NCI-H345 treated with DMSO at 0.1 percent for 48 hours (cell line): Measurements from ENCODE around the gene PRIMA1.
"Not testable (repeated sequence)": the region's sequence is repeated elsewhere in the genome, so short reads cannot be mapped to it uniquely, and the experiment has no call there.

Experiments used
- DNase-seq: peaks from one replicate; lab custom pipeline; 2025; ENCODE audit not compliant: unreplicated experiment; lab: John Stamatoyannopoulos, UW

Gene PRIMA1, protein sequence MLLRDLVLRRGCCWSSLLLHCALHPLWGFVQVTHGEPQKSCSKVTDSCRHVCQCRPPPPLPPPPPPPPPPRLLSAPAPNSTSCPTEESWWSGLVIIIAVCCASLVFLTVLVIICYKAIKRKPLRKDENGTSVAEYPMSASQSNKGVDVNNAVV

DNA sequence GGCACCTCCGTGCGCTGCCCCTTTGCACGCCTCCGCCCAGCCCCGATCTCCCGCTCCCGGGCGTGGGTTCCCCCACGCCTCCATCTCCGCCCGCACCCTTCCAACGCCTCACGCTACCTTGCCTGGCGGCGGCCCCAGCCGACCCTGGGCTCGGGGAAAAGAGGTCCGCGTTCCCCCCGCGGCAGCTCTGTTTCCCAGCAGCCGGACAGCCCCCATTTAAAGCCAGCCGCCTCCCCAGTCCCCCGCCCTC, at the start of gene PRIMA1:
TSS of gene PRIMA1 (minus strand) at position 193 of the 250 bp plus-strand sequence. CDS start 767 bp downstream, outside the sequence.
- DNase-seq = no peak

DNA sequence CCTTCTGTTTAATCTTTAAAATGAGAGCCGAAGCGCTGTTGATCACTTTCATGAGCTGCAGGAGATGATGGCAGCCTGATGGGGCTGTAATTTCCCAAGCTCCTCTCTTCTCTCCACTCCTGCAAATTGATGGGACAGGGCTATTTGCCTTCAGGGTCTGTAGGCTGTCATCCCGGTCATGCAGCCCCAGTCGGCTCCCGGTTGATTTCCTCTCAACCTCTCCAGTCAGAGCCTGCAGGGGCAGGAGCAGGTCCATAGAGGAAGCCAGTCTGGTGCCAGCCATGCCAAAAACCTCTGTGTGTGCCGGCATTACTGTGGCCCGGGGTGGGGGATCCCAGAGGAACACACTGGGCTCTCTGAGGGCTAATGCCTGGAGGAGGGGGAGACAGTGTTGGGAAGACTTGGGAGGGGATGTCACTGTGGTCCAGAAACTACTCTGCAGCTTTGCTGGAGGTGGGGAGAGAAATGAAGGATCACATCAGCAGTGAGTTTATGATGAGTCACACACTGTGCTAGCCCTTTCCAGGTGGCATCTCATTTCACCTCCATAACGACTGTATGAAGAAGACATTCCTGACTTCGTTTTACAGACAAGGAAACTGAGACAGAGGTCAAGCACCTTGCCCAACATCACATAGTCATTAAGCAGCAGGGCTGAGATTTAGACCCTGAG, 46.5 kb upstream of the PRIMA1 start:
- no peak for DNase-seq

DNA sequence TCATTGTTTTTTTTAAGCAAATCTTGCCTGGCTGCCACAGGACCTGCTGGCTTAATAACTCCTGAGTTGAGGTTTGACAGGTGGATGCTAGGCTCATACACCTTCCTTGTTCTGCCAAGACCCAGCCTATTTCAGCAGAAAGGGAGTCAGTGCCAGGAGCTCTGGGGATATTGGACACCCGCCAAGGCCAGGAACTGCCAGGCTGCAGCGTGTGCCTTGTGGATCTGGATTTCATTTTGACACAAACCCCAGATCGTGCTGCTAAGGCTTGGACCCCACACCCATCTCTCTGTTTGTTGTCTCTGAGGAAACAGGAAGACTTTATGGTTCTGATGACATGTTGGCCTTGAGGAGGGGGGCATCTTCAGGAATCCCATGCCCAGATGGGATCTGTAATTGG, 44.4 kb upstream of the PRIMA1 start:
- DNase-seq = peak; percentile 50

DNA sequence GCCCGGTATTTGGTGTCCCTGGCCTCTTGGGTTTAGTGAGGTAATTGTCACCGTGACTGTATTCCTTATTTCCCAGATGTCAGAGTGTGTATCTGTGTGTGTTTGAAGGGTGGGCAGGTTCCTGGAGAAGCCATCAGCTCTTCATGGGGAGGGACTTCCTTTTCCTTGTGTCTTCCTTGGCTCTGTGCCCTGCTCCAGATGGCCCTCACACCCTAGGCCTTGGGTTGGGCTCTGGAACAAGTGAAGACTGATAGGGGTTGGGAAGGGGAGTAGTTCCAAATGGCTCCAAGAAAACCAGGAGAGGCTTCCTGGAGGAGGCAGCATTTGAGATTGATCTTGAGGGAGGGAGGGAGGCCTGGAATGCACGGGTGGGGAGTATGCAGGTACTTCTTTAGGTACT, 43.8 kb upstream of the PRIMA1 start:
- DNase-seq = no peak

DNA sequence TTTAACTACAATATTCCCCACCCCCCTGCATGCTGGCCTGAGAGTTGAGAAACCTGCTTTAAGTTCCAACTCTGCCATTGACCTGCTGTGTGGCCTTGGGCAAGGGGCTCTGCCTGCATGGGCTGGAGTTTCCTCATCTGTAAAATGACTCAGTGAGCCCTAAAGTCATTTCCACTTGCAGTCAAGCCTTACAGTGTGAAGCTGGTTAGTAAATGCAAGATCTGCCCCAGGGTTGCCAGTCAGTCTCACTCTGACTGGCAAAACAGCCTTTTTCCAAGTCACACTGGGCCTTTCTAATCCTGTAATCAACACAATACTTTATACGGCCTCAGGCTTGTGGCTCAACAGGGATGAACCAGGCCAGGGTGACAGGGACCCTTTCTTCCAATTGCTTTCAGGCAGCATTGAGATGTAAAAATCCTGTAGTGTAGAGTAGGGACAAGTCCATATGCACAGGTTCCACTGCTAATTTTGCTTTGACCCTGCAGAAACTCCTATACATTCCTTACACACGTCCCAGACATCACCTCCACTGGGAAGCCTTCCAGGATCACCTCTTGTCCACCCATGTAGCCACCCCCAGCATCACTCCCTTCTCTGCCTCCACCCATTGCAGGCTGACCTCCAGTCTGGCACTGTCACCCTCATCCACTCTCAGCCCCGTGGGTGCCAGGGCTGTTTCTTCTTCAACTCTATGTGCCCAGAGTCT, 42.6 kb upstream of the PRIMA1 start:
- no peak for DNase-seq

DNA sequence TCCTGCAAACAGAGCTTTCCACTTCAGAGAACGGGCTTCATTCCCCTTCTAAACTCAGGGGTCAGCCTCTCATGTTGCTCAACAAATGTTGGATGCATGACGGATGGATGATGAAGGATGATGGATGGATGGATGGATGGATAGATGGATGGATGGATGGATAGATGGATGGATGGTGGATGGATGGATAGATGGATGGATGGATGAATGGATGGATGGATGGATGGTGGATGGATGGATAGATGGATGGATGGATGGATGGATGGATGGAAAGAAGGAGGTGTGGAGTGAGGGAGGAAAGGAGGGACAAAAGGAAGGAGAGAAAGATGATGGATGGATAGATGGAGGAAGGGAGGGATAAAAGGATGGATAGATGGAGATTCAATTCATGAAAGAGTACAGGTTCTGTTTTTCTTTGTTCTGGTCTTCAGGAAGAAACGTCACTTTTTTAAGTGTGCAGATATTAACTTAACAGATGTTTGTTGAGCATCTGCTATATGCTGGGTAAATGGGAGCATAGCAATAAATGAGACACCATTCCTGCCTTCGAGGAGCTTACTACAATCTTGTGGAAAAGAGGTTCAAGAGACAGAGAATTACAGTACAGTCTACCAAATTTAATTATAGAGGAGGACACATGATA, 41.7 kb upstream of the PRIMA1 start:
- DNase-seq = no peak

DNA sequence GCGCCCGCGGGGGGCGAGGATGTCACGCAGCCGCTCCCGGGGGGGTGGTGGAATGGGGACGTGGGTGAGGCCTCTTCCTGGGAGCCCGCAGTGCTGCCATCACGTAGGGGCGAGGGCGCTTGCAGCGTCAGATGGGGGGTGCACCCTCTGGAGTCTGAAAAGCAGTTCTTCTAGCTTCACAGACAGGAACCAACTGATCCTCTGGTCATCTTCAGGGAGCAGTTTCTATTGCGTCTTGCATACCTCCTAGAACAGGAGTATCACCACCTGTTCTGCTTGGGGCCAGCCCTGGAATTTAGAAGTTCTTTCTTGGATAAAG, 36.9 kb upstream of the PRIMA1 start:
- no peak for DNase-seq

DNA sequence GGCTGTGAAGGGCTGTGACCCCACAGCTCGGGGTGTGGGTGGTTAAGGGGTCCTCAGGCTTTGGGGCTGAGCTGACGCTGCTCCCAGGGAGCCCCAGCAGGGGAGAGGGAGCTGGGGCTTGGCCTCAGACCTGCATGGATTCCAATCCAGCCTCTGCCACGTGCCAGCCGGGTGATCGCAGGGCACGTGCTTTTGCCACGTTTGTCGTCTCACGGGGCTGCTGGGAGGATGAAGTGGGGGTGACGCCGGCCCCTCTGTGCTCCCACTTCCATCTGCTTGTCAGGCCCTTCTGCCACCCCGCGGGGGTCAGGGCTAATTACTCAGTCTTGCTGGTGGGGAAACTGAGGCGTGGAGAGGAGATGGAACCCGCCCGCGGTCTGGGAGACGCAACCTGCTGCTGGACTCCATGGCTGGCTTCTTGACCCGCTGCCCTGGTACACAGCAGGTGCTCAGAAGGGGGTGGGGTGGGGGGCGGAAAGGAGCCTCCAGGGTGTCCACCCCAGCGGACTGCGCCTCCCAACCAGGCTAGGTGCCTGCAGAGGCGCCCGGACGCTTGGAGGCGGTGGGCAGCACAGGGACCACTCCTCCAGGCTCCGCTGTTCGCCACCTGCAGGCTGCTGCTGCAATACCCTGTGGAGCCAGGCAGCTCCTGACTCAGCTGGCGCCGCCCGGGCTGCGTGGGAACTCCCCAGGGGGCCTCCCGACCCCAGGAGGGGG, 36.4 kb upstream of the PRIMA1 start:
- DNase-seq = no peak

DNA sequence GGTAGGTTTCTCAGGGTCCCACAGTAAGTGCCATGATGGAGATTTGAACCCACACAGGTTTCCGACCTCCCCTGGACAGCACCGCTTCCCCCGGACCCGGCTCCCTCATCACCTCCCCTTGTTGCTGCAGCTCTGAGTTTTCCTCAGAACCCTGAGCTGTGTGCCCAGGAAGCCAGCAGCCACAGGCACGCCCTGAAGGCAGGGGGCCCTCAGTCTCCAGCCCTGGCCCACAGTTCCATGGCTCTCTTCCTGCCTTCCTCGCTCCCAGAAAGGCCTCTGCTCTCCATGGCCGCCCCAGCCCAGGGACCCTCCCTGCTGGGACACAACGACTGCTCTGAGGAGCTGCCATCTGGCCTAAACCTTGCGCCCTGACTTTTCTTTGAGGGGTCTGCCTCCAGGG, 35.8 kb upstream of the PRIMA1 start:
- DNase-seq = no peak

DNA sequence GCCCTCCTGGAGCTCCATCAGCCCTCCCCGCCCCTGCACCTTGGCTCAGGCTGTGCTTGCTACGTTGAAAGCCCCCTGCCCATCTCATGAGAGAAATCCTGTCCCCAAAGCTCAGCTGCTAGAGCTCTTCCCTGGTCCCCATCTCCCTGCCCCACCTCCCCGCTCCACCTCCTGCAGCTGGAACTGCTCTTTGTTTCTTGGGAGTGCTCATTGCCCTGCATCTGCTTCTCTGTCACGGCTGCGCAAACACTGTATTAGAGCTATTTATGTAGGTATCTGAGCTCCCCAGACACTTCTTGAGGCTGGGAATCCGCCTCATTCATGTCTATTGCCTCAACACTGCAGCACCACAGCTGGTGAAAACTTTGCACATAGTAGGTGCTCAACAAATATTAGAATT, 32.8 kb upstream of the PRIMA1 start:
- DNase-seq = peak; percentile 22

DNA sequence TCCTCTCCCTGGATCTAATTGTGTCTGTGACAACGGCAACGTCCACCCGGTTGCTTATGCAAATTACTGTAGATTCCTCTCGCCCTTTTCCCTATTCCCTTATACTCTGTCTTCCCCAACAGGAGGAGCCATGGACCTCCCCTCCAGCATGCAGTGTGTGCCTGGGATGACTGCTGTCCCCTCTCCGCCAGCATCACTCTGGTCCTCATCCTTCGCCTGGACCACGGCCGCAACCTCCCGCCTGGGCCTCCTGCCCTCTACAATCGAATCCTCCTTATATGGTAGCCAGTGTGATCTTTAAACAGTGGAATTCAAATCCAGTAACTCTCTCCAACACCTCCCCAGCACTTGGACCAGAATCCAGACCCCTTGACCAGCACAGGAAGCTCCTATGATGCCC, 30.6 kb upstream of the PRIMA1 start:
- DNase-seq = no peak

DNA sequence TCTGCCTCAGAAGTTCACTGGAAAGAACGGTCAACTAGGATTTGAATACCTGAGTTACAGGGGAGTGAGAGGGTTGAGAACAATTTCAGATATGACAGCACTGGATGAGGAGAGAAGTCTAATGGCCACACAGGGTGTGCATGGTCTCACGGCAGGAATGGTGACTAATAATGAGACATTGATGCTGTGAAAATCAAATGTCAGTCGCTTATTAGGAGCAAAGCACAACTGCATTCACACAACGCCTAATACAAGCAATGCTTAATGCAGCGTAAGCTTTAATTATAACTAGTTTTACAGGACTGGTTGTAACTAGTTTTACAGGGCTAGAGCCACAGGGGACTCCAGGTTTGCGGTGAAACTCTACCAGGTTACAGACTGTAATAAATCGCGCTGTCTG, 23.4 kb upstream of the PRIMA1 start:
- DNase-seq = no peak

DNA sequence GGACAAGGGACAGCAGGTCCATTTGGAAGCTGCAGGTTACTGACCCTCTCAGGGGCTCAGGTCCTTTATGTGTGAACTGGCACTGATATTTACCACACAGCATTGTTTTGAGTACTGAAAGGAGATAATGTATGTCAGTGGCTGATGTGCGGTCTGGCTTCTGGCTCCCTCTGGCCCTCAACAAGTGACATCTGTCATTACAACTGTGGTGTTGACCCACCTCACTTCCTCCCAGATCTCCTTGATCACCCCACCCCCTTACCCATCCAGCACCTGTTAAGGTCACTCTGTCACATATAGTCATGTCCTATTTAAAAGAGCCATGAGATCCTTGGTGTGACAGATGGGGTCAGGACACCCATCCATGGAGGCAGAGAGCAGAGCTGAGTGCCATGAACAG, 22.7 kb upstream of the PRIMA1 start:
- no peak for DNase-seq

DNA sequence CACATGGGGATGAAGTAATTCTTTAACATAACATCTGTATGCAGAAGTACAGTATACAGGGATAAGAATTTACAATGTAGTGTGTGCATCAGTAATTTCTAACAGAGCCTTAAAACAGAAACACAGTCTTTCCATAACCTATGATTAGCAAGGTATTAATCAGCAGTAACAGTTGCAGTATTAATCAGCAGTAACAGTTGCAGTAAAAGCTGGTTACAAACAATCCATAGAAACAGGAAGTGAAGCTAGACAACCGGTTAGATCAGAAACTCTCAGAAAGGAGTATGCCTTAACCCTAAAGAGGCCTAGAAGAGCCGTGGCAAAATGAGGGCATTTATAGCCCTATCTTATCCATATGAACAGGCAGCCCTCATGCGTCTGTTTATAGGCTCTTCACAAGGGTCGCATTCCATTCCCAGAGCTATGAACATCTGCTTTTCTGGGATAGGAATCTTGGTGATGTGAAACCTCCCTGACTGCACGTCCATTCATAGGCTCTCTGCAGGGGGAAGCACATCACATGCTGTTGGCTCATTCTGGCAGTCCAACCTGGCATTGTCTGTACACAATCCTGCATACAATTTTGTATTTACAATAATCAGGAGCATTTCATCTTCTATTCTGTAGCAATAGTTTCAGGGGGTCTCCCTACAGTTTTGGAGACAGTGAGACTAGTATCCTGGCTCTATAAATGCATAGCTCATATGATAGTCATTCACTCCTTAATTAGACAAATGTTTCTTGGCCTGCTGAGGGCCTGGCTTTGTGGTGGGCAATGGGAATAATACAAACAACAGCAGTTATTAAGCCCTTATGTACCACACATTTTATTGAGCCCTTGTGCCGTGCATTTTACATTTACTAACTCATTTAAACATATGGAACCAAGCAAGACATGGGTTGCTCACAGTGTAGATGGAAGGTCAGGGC, 21.5 kb upstream of the PRIMA1 start:
- not testable (repeated sequence) for DNase-seq

DNA sequence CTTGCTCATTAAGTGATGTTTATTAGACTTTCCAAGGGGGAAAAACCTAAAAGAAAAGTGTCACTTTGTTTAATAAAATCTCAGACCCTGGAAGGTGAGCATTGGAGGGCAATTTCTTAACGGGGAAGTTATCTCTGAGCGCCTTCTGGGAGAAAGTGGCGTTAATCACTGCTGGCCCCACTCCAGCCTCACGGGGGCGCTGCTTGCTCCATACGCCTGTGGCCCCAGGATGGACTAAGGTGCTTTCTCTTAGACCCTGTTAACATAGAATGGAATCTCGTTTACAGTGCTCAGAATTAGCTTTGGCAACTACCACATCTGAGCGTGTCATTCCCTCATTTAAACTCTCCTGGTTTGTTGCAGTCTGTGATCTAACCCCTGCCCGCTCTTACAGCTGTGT, 16.4 kb upstream of the PRIMA1 start:
- DNase-seq = no peak

DNA sequence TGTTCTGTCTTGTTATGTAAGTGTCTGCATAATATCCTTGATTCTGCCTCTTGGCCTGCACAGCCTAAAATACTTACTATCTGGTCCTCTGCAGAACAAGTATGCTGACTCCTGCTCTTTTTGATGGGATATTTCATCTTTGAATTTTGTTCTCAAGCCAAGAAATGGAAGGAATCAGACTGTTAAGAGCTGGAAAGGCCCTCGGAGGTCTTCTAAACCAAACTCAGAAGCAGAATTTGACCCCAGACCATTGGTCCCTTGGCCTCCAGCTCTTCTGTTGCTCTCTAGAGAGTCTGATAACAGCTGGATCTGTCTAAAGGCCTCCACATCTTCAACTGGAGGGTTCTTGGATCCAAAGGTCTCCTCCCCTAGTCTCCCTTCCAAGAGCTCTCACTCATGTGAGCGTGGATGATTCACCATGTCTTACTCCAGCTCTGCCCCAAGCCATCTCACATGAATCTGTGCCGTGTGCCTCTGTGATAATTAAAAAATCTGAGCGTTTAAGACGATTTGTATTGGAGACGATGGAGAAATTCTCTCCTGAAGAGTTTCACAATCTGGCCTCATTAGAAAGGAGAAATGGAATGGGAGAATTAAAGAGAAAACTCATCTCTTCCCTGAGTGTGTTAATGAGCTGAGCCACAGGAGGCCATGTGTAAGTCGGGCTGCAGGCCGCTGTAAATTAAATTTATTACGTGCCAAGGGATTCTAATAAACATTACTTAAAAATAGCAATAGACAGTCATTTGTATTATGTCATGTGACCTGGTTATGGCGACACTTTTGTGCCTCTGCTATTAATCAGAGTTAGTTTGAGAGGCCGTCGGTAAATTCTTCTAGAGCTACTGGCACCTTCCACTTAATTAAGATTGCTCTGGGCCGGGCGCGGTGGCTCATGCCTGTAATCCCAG, 15.4 kb upstream of the PRIMA1 start:
- no peak for DNase-seq

DNA sequence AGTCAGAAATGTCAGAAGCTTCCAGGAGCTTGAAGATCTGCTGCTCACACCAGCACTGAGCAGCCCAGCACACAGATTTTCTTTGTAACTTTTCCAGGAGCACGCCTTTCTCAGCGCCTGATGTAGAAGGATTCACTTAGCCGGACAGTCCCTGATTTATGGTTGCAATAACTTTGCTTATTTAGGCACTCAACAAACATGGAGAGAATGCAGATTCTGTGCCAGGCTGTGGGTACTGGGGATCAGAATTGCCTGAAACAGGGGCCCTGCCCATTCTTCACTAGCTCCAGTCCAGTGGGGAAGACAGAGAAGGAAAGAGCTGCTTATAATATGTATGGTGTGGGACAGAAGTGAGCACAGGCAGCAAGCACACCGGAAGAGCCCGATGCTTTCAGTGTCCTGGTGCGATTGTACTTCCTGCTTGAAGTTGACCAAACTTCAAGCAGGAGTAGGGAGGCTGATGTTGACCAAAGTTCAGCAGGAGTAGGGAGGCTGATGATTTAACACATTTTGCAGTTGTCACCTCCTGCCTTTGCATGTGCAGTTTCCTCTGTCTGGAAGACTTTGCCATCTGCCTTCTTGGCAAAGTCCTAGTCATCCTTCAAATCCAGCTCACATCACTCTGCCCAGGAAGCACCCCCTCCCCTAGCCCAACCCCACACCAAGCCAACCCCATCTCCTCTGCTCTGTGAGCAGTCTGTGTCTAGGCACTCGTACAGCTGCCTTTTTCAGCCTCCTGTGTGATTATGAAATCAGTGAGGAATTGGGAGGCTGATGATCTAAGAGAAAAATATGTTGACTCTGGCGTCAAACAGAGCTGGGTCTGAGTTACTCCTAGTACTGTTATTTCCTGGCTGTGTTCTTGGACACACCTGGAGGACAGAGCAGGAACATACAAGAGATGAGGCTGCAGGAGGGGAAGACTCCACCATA, 12.0 kb upstream of the PRIMA1 start:
- DNase-seq = no peak

DNA sequence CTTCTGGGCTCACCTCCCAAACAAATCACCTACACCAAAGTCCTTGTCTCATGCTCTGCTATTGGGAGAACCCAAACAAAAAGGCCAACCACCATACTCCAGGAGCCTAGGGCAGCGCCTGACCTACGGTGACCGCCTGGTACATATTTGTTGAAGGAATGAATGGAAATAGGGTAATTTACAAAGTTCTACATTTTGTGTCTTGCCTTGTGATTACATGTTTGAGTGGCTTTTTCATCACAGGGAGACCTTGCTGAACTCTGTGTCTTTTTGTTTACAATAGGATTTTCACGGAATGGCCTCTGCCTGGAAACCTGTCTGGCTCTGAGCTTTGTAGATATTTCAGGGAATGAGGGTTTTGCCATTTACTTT, 11.3 kb upstream of the PRIMA1 start:
- DNase-seq = no peak

DNA sequence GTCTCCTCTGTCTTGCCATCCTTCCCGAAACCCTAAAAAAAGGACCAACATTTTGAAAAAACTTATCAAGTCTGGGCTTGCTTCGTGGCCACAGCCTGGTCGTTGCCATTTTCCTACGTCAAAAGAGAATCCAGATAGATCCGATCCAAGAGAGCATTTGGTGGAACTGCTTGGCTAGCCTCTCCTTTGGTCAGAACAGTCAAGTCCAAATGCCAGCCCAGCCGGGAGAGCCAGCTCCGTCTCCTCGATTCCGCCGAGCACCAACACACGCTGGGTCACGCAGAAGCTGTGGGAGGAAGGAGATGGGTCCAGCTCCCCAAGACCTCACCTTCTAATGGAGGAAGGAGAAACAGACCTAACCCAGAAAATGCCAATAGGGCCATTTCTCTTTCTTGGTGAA, 9.3 kb upstream of the PRIMA1 start:
- no peak for DNase-seq
